ENCODE measurements around the gene SFI1.
"Not testable (repeated sequence)": the region's sequence is repeated elsewhere in the genome, so short reads cannot be mapped to it uniquely, and the experiment has no call there.

Gene SFI1

DNA sequence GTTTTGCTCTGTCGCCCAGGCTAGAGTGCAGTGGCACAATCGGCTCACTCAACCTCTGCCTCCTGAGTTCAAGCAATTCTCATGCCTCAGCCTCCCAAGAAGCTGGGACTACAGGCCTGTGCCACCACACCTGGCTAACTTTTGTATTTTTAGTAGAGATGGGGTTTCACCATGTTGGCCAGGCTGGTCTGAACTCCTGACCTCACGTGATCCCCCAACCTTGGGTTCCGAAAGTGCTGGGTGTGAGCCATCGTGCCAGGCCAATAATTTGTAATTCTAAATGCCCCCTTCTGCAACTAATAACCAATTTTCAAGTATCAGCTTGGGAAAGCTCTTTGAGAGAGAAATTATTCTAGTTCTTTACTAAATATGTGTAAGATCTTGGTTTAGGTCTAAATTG, 3.0 kb upstream of the SFI1 start:
- not testable (repeated sequence) for DNase-seq

DNA sequence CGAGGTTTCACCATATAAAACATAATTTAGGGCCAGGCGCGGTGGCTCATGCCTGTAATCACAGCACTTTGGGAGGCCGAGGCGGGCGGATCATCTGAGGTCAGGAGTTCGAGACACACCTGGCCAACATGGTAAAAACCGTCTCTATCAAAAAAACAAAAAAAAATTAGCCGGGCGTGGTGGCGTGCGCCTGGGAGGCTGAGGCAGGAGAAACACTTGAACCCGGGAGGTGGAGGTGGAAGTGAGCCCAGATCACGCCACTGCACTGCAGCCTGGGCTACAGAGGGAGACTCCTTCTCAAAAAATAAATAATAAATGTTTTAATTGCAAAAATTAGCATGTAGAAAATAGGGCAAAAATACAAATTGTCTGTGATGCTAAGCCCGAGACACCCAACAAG, 993 bp upstream of the SFI1 start:
- no peak for DNase-seq

DNA sequence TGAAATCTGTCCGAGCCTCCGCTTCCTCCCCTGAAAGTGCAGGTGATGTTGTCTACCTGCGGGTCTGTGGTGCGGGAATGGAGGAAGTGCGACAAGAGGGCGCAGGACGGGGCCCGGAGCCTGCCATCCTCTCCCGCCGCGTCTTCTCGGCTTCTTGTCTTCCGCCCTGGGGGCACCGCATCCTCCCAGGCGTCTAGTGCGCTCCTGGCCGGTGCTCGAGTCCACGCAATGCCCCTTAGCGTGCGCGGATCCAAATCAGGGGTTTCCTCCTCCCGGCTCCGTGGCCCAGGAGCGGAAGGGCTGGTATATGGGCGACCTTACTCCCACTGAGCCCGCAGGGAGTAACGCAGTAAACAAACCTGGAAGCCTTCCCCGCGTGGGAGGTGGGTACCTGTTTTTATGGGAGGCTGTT, 405 bp downstream of the SFI1 start:
- peak; percentile 17 to 58 (median 38) for DNase-seq

DNA sequence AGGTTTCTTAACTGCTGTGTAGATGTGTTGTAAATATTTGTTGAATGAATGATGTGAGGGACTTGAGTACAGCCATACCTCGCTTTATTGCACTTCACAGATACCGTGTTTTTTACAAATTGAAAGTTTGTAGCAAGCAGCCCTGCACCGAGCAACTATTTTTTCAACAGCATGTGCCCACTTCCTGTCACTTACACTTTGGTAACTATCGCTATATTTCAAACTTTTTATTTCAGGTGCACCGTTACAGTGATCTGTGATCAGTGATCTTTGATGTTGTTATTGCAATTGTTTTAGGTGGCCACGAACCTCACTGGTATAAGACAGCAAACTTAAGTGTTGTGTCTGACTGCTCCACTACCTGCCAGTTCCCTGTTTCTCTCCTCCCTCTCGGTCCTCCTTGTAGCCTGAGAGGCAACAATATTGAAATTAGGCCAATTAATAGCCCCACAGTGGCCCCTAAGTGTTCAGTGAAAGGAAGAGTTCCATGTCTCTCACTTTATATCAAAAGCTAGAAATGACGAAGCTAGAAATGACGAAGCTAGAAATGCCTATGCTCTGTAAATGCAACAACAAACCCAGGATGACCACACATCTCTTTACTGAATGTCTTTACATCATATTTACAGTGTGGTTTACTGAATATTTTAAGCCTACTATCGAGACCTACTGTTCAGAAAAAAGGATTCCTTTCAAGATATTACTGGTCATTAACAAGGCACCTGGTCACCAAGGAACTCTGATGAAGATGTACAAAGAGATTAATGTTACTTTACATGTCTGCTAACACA, 1.0 kb downstream of the SFI1 start:
- no peak for DNase-seq

DNA sequence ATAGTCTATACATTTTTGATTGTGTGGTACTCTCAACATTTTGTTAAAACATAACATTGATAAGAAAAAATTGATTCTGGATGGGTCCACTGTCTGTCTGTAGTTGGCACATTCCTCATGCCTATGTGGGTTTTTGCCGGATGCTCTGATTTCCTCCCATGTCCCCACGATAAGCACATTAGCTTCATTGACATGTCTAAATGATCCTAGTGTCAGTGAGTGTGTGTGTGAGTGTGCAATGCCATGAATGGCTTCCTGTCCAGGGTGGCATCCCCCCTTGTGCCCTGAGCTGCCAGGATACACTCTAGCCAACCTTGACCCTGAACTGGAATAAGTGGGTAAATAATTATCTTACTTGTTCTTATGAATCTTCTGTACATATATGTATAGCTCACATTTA, 5.4 kb downstream of the SFI1 start:
- no peak for DNase-seq

DNA sequence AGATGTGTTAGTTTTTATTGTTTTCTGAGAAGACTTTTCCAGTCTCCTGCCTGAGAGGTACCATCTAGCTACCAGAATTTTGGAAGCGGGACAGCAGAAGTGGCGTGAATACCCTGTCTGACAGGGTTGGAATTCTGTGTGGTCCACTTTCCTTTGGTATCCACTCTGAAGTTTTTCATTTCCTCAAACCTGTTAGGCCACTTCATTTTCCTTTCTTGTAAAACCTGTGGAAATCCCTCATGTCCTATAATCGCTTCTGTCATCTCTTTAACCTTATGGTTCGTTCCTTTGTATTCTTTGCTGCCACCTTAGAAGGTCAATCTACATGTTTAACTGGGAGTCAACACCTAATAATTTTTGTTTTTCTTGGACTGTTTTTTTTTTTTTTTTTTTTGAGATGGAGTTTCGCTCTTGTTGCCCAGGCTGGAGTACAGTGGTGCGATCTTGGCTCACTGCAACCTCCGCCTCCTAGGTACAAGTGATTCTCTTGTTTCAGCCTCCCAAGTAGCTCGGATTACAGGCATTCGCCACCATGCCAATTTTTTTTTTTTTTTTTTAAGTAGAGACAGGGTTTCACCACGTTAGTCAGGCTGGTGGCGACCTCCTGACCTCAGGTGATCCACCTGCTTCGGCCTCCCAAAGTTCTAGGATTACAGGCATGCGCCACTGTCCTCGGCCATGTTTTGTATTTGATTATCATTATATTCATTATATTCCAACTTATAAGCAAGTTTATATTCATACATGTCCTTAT, 7.1 kb downstream of the SFI1 start:
- DNase-seq = no peak

DNA sequence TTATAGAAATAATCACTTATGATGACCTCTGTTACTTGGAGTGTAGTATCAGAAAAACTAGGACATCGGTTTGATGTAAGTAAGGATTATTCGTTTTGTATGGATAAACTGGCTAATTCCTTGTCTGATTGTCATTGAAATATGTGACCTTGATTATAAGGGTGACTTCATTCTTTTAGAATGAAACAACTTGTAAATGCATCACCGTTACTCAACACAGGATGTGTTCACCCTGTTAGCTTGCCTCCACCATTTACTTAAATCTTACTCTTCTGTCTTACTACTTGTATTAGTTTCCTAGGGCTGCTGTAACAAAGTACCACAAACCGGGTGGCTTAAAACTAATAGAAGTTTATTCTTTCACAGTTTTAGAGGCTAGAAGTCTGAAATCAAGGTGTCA, 7.9 kb downstream of the SFI1 start:
- no peak for DNase-seq

DNA sequence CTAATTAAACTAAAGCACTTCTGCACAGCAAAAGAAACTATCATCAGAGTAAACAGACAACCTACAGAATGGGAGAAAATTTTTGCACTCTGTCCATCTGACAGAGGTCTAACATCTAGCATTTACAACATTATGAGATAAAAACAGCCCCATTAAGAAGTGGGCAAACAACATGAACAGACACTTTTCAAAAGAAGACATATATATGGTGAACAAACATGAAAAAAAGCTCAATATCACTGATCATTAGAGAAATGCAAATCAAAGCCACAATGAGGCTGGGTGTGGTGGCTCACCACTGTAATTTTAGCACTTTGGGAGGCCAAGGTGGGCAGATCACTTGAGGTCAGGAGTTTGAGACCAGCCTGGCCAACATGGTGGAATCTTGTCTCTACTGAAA, 11.2 kb downstream of the SFI1 start:
- DNase-seq = not testable (repeated sequence)

DNA sequence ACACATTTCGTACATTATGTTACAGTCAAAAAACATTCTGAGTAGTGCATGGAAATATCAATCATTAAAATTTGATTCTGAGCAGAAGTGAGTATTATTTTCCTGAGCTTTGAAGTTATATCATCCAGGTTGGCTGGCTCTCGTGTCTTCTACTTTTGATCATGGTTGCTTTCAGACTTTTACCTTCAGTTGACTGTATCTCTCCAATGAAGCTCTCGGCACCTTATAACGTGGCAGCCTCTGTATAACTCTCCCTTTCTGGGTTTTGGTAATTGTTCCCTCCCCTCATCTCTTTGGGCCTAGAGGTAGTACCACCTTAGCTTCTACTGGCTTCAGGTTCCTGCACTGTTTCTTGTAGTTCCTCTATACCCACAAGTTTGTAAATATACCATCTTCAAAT, 12.2 kb downstream of the SFI1 start:
- DNase-seq = no peak

DNA sequence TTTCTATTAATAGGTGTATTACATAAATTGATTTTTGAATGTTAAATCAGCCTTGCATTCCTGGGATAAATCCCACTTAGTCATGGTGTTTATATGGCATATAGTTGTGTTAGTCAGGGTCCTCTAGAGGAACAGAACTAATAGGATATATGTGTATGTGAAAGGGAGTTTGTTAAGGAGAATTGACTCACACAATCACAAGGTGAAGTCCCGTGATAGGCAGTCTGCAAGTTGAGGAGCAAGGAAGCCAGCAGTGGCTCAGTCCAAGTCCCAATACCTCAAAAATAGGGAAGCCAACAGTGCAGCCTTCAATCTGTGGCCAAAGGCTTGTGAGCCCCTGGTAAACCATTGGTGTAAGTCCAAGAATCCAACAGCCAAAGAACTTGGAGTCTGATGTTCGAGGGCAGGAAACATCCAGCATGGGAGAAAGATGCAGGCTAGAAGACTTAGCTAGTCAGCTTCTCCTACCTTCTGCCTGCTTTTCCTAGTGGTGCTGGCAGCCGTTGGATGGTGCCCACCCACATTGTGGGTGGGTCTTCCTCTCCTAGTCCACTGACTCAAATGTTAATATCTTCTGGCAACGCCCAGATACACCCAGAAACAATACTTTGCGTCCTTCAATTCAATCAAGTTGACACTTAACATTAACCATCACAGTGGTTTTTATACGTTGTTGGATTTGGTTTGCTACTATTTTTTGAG, 12.9 kb downstream of the SFI1 start:
- peak; percentile 48 to 66 (median 60) for DNase-seq

DNA sequence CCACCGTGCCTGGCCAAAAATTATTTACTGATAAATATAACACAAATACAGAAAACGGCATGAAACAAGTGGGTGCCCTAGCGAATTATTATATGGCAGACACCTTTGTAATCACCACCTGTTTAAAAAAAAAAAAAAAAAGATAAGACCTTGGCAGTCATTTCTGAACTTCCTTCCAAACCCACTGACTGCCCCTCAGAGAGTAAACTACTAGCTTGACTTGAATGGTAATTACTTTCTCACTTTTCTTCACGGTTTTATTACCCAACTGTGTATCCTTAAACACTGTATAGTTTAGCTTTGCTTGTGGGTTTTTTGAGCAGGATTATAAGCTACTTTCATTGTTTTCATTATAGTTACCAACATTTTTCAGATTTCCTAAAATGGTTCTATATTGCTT, 23.7 kb downstream of the SFI1 start:
- DNase-seq = no peak

DNA sequence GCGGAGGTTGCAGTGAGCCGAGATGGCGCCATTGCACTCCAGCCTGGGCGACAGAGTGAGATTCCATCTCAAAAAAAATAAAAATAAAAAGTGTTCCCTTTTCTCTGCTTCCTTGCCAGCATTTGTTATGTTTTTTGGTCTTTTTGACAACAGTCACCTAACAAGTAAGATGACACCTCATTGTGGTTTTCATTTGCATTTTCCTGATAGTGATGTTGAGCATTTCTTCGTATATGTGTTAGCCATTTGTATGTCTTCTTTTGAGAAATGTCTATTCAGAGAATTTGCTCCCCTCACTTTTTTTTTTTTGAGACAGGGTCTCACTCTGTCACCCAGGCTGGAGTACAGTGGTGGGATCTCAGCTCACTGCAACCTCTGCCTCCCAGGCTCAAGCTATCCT, 27.8 kb downstream of the SFI1 start:
- not testable (repeated sequence) for DNase-seq

DNA sequence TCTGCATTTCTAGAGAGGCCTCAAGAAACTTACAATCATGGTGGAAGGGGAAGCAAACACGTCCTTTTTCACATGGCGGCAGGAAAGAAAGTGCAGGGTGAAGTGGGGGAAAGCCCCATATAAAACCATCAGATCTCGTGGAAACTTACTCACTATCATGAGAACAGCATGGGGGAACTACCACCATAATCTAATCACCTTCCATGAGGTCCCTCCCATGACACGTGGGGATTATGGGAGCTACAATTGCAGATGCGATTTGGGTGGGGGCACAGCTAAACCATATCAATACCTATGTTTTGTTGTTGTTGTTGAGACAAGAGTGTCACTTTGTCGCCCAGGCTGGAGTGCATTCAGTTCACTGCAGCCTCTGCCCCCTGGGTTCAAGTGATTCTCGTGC, 29.9 kb downstream of the SFI1 start:
- peak; percentile 38 to 65 (median 51) for DNase-seq

DNA sequence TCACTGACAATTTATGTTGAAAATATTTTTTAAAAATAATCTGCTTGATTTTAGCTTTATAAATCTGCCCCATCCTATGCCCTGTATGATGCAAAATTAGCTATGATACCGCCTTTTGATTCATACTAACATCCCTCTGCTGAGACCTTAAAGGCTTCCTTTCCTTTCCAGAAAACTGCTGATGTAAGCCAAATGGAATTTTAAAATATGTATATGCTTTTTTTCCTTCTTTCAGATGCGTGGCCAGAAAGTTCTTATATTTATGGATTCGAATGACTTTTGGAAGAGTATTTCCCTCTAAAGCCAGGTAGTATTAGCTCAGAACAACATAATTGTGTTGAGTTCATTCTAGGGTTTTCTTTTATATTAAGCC, 34.5 kb downstream of the SFI1 start:
- DNase-seq = no peak

DNA sequence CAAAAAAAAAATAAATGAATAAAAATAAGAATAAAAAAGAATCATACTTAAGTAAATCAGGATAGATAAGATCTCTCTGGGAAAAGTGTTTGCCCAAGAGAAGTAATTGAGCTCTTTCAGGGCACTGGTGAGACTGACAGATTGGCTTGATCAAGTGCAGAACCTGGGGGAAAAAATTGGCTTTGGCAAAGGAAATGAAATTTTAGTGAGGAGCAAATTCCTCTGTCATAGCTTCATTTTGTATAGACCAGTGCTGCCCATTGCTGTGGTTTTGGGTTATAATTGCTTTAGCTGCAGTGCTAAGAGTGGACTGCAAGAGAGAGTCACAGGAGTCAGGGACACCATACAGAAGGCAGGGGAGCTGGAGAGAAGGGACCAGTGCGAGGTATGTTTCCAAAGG, 35.7 kb downstream of the SFI1 start:
- DNase-seq = peak in 1 of 4 experiments; percentile 3

DNA sequence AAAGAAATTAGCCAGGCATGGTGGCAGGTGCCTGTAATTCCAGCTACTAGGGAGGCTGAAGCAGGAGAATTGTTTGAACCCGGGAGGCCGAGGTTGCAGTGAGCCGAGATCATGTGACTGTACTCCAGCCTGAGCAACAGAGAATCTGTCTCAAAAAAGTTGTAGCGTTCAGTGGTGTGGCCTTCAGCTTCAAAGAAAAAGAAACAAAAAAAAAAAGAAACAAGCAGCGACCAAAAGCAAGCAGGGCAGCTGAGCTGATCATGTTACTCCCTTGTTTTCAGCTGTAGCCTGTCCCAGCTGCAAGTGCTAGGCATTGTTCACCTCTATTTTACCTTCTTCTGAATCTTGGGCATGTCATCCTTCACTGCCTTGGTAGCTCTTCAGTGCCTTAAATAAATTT, 37.0 kb downstream of the SFI1 start:
- DNase-seq = no peak

DNA sequence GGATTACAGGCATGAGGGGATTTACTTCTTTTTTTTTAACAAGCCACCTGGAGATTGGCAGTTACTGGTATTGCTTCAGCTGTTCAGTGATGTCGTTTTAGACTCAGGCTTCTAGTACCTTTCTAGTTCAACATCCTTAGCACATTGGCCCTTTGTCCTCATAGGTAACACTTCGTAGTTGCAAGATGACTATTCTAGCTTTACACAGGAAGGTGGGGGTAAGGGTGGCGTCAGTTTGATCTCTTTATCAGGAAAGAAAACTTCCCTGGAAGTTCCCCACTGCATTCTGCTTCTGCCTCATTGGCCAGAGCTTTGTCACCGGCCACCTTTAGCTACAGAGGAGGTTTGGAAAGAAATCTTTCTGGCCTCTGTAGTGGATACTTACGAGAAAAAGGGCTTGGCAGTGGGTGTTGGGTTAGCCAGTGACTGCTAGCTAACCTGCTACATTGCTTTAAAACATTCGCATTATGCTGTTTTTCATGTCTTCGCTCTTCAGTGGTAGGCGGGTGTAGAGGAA, 40.7 kb downstream of the SFI1 start:
- no peak for DNase-seq

DNA sequence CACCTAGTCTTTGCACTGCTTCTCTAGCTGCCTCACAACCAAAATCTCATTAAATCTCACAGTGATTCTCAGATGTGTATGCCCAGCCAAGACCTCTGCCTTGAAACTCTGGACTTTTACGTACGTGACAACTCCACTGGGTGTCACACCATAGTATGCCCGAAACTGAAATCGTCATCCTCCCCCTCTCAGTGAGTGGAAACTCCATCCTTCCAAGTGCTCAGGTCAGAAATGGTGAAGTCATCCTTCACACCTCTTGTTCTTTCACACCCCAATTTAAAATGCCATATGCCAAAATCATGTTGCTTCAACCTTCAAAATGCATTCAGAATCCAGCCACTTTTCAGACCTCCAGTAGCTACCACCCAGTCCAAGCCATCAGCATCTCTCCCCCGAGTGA, 42.5 kb downstream of the SFI1 start:
- no peak for DNase-seq

DNA sequence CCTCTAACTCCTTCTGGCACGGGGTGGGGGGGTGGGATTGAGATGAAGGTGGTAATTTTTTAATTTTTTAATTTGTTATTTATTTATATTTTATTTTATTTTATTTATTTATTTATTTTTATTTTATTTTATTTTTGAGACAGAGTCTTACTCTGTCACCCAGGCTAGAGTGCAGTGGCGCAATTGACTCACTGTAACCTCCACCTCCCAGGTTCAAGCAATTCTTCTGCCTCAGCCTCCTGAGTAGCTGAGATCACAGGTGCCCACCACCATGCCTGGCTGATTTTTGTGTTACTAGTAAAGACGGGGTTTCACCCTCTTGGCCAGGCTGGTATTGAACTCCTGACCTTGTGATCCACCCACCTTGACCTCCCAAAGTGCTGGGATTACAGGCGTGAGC, 43.8 kb downstream of the SFI1 start:
- DNase-seq = not testable (repeated sequence)

DNA sequence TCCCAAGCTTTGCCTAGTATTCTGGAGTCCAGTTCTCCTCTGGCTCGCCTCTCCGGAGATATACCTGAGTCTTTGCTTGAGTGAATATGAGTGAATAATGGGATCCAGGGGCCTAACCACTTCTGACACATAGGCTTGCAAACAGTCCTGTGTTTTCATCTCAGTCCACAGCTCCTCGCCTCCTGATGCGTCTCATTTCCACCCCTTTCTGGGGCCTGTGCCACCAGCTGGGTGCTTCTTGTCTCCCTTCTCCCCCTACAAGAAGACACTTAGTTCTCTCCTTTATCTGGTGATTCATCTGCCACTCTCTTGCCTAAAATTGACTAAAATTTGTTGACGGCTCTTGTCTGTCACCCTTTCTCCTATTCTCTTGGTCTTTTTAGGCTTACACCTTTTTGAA, 44.6 kb downstream of the SFI1 start:
- no peak for DNase-seq

DNA sequence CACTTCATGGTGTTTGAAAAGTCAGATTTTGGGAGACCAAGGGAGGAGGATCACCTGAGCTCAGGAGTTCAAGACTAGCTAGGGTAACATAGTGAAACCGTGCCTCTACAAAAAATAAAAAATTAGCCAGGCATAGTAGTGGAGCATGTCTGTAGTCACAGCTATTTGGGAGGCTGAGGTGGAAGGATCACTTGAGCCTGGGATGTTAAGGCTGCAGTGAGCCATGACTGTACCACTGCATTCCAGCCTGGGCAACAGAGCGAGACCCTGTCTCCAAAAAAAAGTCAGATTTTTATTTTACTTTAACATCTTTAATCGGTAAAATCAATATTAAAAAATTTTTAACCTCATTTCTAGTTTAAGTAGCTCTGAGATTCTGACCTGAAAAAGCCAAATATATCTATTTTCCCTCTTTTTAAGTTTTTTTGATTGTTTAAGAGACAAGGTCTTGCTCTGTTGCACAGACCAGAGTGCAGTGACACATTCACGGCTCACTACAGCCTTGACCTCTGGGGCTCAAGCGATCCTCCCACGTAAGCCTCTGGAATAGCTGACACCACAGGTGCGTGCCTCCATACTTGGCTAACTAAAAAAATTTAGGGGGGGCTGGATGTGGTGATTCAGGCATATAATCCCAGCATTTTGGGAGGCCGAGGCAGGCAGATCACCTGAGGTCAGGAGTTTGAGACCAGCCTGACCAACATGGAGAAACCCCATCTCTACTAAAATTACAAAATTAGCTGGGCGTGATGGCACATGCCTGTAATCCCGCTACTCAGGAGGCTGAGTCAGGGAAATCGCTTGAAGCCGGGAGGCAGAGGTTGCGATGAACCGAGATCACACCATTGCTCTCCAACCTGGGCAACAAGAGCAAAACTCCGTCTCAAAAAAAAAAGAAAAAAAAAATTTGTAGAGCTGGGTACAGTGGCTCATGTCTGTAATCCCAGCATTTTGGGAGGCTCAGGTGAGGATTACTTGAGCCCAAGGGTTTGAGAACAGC, 48.4 kb downstream of the SFI1 start:
- no peak for DNase-seq

DNA sequence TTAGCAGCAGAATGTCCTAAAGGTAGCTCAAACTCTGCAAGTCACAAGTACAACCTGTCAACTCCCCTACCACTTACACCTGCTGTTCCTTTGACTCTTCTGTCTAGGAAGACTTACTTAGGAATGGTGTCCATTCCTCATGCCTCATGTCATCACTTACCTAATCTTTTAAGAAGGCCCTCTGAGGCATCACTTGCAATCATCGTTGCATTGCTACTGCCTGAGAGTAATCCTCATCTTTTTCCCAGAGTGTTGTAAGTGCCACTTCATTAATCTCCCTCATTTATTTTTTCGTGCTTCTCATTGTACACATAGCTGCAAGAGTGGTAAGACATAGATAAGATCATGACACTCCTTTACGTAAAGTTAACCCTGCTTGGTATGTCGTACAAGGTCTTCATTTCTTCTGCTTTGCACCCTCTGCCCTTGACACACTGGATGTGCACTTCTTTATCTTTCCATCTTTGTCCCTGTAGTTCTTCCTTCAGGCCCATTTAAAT, 54.6 kb downstream of the SFI1 start:
- no peak for DNase-seq
